Measurements from ENCODE around the gene PTPRM.

PTPRM gene

DNA sequence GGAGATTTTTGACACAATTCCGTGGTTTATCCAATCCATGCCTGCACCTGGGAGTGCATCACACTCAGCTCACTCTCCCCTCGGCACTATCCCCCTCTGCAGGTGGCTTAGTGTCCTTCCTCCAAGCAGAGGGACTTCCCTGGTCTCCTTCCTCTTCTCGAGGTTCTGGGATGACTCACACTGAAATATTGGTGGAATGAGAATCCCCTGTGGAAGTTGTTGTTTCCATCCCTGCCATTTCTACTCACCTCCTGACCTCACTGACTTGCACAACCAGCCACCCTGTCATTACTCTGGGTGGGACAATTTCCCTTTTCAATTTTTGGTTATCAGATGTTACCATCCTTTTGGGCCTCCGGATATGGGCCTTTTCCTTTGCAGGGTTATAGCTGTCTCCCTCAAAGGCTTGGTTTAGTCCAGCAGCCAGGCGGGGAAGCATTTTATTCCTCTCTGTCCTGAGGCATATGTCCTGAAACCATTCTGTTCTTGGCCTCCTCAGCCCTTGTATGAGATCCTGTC lies 59.9 kb downstream of the PTPRM start:
- Histone ChIP-seq H3K36me3 (no peaks in the 10 kb centered on the region), H3K27ac (no peak overlapping the region), H3K27me3 (no peaks in the 10 kb centered on the region), H3K4me3 (no peak overlapping the region), H3K9me3 (no peaks in the 10 kb centered on the region), H3K4me1 (peaks cover 0 to 31% (median 6%) of the 10 kb centered on the region in 4 donors)
- intact Hi-C loops (cut with DNase I; ENCODE audit: low total_unique reads): no loop called here
- no peak for DNase-seq
- TF ChIP-seq, protein P1, sequence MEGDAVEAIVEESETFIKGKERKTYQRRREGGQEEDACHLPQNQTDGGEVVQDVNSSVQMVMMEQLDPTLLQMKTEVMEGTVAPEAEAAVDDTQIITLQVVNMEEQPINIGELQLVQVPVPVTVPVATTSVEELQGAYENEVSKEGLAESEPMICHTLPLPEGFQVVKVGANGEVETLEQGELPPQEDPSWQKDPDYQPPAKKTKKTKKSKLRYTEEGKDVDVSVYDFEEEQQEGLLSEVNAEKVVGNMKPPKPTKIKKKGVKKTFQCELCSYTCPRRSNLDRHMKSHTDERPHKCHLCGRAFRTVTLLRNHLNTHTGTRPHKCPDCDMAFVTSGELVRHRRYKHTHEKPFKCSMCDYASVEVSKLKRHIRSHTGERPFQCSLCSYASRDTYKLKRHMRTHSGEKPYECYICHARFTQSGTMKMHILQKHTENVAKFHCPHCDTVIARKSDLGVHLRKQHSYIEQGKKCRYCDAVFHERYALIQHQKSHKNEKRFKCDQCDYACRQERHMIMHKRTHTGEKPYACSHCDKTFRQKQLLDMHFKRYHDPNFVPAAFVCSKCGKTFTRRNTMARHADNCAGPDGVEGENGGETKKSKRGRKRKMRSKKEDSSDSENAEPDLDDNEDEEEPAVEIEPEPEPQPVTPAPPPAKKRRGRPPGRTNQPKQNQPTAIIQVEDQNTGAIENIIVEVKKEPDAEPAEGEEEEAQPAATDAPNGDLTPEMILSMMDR (IDR thresholded peaks at IDR 0.05): no peak

DNA sequence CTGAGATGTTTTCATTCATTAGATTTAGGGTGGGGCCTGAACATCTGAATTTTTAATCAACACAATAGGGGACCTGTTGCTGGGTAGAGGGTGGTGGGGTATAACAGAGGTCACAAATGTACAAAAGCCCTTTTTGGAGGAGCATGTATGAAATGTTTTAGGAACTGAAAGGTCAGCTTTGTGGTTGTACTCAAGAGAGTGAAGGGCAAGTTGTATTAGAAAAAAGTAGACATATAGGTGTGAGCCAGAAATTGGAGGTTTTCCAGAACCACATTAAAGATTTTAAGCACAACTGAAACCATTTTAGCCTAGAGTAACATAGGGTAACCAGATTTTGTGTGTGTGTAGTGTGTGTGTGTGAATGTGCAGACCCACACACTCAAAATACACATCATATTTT lies 62.3 kb downstream of the PTPRM start:
- Histone ChIP-seq H3K27ac (no peak overlapping the region), H3K9me3 (no peaks in the 10 kb centered on the region), H3K36me3 (no peaks in the 10 kb centered on the region), H3K27me3 (no peaks in the 10 kb centered on the region), H3K4me3 (no peak overlapping the region), H3K4me1 (peaks cover 0 to 26% (median 6%) of the 10 kb centered on the region in 4 donors)
- TF ChIP-seq, protein P1 (IDR thresholded peaks at IDR 0.05): no peak
- DNase-seq: no peak
- intact Hi-C loops (cut with DNase I; ENCODE audit: low total_unique reads): no loop called here

DNA sequence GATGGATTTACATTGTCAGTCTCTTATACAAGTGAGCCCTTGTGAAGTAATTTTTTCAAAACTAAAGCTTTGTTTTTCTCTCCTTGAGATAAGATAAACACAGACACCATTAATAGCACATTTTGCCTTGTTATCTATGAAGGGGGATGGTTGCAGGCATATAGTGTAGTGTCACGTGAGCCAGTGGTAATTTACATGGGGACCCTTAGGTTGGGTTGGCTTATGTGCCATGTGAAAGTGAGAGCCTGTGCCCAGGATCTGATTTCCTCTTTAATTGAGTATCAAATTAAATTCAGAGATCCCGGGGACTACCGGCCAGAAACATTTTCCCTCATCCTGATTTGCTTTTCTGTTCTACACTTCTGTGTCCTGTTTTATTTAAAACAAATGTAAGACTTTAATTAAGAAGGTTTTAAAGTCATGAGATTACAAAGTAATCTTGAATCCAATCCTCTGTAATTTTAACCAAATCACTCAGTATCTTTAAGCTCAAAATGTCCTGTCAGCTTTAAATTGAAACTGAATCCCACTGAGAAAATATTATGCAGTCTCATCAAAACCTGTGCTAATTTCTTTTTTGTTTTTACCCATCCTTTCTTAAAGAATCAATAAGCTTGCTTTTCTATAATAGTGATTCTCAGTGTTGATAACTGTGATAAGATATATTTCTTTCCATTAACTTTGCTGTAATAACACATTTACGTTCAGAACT lies 63.8 kb downstream of the PTPRM start:
- intact Hi-C loops (cut with DNase I; ENCODE audit: low total_unique reads): no loop called here
- Histone ChIP-seq H3K27me3 (no peaks in the 10 kb centered on the region), H3K4me3 (no peak overlapping the region), H3K9me3 (no peaks in the 10 kb centered on the region), H3K4me1 (peaks cover 0 to 29% (median 5%) of the 10 kb centered on the region in 4 donors), H3K36me3 (no peaks in the 10 kb centered on the region), H3K27ac (no peak overlapping the region)
- TF ChIP-seq, protein P1 (IDR thresholded peaks at IDR 0.05): no peak
- no peak for DNase-seq

DNA sequence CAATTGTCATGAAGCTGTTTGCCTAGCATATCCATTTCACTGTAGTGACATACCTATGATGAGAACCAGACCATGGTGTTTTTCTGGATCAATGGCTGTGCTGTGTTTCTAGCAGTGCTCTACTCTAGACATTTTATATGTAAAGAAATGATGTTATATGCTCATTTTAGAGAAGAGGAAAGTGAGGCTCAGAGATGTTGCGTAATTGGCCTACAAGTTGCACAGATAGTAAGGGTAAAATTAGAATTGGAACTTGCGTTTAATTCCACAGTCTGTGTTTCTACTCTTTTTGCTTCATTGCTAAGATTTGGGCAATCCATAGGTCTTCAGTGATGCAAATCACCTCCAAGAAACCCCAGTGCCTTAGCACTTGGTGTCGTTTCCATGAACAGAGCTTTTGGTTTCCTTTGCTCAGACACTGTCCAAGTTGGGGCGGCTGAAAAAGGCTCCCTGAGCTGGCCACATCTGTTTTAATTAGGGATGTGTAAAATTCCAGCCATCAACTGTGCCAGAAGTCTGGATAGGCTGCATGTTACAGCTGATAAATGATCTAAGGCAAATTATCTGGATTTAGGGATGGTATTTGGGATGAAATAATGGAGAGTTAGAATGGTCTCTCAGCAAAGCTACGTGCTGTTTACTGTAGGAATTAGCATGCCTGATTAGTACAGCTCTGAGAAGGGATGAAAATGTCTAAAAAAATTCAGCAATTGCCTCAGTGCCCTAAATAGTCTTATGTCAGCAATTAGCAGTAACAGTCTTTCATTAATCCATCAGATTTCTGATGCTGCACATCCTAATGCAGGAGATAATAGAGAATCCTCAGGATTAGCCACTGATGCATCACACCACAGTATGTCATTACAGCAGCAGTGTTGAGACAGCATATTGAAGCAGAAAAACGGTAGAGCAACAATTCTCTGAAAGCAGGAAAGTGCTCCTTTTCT lies 65.3 kb downstream of the PTPRM start:
- TF ChIP-seq, protein P1 (IDR thresholded peaks at IDR 0.05): no peak
- intact Hi-C loops (cut with DNase I; ENCODE audit: low total_unique reads): no loop called here
- Histone ChIP-seq H3K4me3 (no peak overlapping the region), H3K36me3 (no peaks in the 10 kb centered on the region), H3K9me3 (no peaks in the 10 kb centered on the region), H3K27me3 (no peaks in the 10 kb centered on the region), H3K4me1 (peaks cover 0 to 18% (median 0%) of the 10 kb centered on the region in 4 donors), H3K27ac (no peak overlapping the region)
- DNase-seq: no peak

DNA sequence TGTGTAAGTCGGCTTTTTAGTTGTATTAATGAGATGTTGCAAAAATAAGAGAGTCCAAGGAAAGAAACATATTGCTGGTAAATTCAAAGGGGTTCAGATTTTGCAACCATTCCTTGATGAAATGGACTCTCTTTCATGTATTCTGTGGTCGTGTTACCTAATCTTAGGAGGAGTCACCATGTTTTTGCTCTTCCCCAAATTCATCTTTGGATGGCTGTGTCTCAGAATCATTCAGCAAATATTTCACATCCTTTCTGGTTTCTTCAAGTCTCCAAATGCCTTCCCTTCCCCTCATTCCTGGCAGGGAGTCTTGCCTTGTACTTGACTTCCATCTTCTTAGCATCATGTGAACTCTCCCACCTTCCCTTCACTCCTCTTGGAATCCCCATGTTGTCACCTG lies 66.1 kb downstream of the PTPRM start:
- H3K36me3 ChIP-seq: no peaks in the 10 kb centered on the region
- intact Hi-C loops (cut with DNase I; ENCODE audit: low total_unique reads): no loop called here
- H3K27ac ChIP-seq: no peak overlapping the region

More for the DNA sequence above, 66.1 kb downstream of the PTPRM start:
- H3K27me3 ChIP-seq: no peaks in the 10 kb centered on the region
- DNase-seq: no peak
- TF ChIP-seq, protein P1 (IDR thresholded peaks at IDR 0.05): no peak
- no peaks in the 10 kb centered on the region for H3K9me3 ChIP-seq
- no peak overlapping the region for H3K4me3 ChIP-seq
- peaks cover 0 to 16% (median 0%) of the 10 kb centered on the region in 4 donors for H3K4me1 ChIP-seq

Data from tibial artery (tissue), 4 donors.